DOHH2 (cell line): ENCODE measurements around the gene NR3C2.

Experiments
- H3F3A ChIP-seq: fragments of 200-600 bp; sonication (generic), shearing (Covaris generic); 2 replicates; pipeline ENCODE4 v1.6.0; 2016; ENCODE audit warnings: antibody characterized with exemption, mild to moderate bottlenecking; ENCODE audit not compliant: control insufficient read depth, insufficient read depth
- H3K27ac ChIP-seq: fragments of 200-600 bp; sonication (generic); 2 replicates; pipeline ENCODE4 v1.5.1; 2014; ENCODE audit warnings: low read depth, mild to moderate bottlenecking, low read length, moderate library complexity
- H3K27me3 ChIP-seq: fragments of 200-600 bp; sonication (generic); 2 replicates; pipeline ENCODE4 v1.6.1; 2014; ENCODE audit warnings: mild to moderate bottlenecking, low read length, mixed read lengths; ENCODE audit not compliant: control insufficient read depth
- H3K36me3 ChIP-seq: fragments of 200-600 bp; sonication (generic); 2 replicates; pipeline ENCODE4 v1.6.1; 2014; ENCODE audit warnings: mild to moderate bottlenecking, low read length, moderate library complexity, mixed read lengths; ENCODE audit not compliant: control insufficient read depth
- H3K4me1 ChIP-seq: fragments of 200-600 bp; sonication (generic); 2 replicates; pipeline ENCODE4 v1.6.1; 2014; ENCODE audit warnings: mild to moderate bottlenecking, low read length, mixed read lengths; ENCODE audit not compliant: control insufficient read depth
- H3K4me2 ChIP-seq: fragments of 200-600 bp; sonication (generic); 2 replicates; pipeline ENCODE4 v1.6.0; 2014; ENCODE audit warnings: mild to moderate bottlenecking, low read length, moderate library complexity
- H3K4me3 ChIP-seq: fragments of 200-600 bp; sonication (generic); 2 replicates; pipeline ENCODE4 v1.5.1; 2014; ENCODE audit warnings: mild to moderate bottlenecking, low read length, mixed read lengths
- H3K79me2 ChIP-seq: fragments of 200-600 bp; sonication (generic); 2 replicates; pipeline ENCODE4 v1.6.1; 2014; ENCODE audit warnings: mild to moderate bottlenecking, low read length, mixed read lengths; ENCODE audit not compliant: control insufficient read depth
- H3K9me2 ChIP-seq: fragments of 200-600 bp; sonication (generic); replicated peaks from 2 replicates; pipeline ENCODE4 v1.6.1; 2014; ENCODE audit warnings: mild to moderate bottlenecking, low read length, mixed read lengths; ENCODE audit not compliant: control insufficient read depth
- H3K9me3 ChIP-seq: fragments of 200-600 bp; sonication (generic); 2 replicates; pipeline ENCODE4 v1.6.1; 2014; ENCODE audit warnings: antibody characterized with exemption, low read length, mixed read lengths; ENCODE audit not compliant: control insufficient read depth, insufficient read depth
- H4K20me1 ChIP-seq: fragments of 200-600 bp; sonication (generic); 2 replicates; pipeline ENCODE4 v1.6.0; 2014; ENCODE audit warnings: low read depth, mild to moderate bottlenecking, antibody characterized with exemption, low read length, moderate library complexity; ENCODE audit not compliant: control insufficient read depth, insufficient read depth
- EZH2phosphoT487 ChIP-seq: fragments of 200-600 bp; sonication (generic); IDR thresholded peaks from 2 replicates; pipeline ENCODE4 v1.6.1; 2017; ENCODE audit warnings: borderline replicate concordance, mild to moderate bottlenecking, antibody characterized with exemption, low read length, moderate library complexity, mixed read lengths
- TF ChIP-seq, protein P1 (sequence below): fragments of 200-600 bp; sonication (generic); IDR thresholded peaks from one replicate; pipeline ENCODE4 v1.5.1; 2014; ENCODE audit warnings: antibody characterized with exemption, mild to moderate bottlenecking, low read depth, low read length; ENCODE audit not compliant: poor library complexity, severe bottlenecking

The NR3C2 gene

DNA sequence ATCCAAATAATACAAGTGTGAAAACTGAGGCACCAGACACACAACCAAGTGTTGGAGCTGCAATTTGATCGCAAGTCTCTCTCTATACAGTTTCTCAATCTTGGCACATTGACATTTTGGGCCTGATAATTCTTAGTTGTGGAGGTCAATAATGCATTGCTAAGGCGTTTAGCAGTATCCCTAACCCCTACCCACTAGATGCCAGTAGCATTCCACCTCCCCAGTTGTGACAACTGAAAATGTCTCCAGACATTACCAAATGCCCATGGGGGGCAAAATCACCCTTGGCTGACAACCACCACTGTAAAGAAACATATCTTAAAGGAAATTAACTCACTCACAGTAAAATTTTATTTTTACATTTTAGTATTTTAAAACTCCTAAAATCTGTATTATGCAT, 4.2 kb downstream of the NR3C2 start:
- Histone ChIP-seq H3K27ac (no peak overlapping the region), H3K79me2 (no peaks in the 10 kb centered on the region), H3K36me3 (no peaks in the 10 kb centered on the region), H3K4me2 (no peak overlapping the region), H3F3A (no peaks in the 10 kb centered on the region), H3K27me3 (peaks cover 26% of the 10 kb centered on the region), H4K20me1 (no peaks in the 10 kb centered on the region), H3K4me3 (no peak overlapping the region), H3K9me2 (no peaks in the 10 kb centered on the region), H3K9me3 (no peaks in the 10 kb centered on the region), H3K4me1 (peaks cover 6% of the 10 kb centered on the region)
- TF ChIP-seq EZH2phosphoT487 = no peak

DNA sequence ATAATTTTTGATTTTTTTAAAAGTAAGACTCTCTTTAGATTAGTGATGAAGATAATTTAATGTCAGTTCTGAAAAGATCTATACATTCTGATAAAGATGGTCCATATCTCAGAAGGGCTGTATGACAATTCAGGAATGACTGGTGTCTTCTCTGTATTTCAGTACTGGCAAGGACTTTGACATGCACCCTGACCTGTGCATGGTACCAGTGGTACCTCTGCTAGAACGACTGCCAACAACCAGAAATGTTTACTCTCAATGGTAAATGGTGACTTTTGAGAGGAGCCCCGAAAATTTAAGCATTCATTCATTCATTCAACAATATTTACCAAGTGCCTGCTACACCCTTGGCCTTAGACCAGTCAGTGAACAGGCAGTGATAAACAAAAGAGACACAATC, 4.8 kb downstream of the NR3C2 start:
- no peaks in the 10 kb centered on the region for H3F3A ChIP-seq
- no peak overlapping the region for H3K4me3 ChIP-seq
- H3K27me3 ChIP-seq = peaks cover 25% of the 10 kb centered on the region
- H3K9me3 ChIP-seq = no peaks in the 10 kb centered on the region
- no peaks in the 10 kb centered on the region for H3K9me2 ChIP-seq
- no peaks in the 10 kb centered on the region for H3K36me3 ChIP-seq
- H3K79me2 ChIP-seq = no peaks in the 10 kb centered on the region
- H3K4me1 ChIP-seq = peaks cover 6% of the 10 kb centered on the region
- no peak overlapping the region for H3K27ac ChIP-seq
- H4K20me1 ChIP-seq = no peaks in the 10 kb centered on the region
- no peak overlapping the region for H3K4me2 ChIP-seq
- TF ChIP-seq, protein P1, sequence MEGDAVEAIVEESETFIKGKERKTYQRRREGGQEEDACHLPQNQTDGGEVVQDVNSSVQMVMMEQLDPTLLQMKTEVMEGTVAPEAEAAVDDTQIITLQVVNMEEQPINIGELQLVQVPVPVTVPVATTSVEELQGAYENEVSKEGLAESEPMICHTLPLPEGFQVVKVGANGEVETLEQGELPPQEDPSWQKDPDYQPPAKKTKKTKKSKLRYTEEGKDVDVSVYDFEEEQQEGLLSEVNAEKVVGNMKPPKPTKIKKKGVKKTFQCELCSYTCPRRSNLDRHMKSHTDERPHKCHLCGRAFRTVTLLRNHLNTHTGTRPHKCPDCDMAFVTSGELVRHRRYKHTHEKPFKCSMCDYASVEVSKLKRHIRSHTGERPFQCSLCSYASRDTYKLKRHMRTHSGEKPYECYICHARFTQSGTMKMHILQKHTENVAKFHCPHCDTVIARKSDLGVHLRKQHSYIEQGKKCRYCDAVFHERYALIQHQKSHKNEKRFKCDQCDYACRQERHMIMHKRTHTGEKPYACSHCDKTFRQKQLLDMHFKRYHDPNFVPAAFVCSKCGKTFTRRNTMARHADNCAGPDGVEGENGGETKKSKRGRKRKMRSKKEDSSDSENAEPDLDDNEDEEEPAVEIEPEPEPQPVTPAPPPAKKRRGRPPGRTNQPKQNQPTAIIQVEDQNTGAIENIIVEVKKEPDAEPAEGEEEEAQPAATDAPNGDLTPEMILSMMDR = no peak
- no peak for TF ChIP-seq EZH2phosphoT487

DNA sequence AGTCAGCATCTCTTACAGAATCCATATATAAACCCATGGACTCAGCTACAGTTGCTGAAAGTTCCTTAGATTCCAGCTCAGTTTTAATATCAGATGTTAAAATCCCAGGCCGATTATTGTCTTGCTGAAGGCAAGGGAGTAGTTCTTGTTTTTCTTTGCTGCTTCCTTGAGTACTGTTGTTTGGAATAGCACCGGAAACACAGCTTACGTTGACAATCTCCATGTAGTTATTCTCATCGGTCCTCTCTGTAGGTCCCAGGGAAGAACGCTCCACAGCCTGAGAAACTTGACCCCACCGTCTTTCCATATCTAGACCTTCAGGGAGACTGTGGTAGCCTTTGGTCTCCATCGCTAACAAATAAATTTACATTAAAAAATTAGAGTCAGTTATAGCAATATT, 5.7 kb downstream of the NR3C2 start:
- no peak overlapping the region for H3K4me3 ChIP-seq
- TF ChIP-seq, protein P1 = no peak
- no peaks in the 10 kb centered on the region for H3K9me3 ChIP-seq
- H3K27me3 ChIP-seq = peaks cover 18% of the 10 kb centered on the region
- H3K27ac ChIP-seq = no peak overlapping the region
- H3K9me2 ChIP-seq = no peaks in the 10 kb centered on the region
- H3K4me1 ChIP-seq = no peaks in the 10 kb centered on the region
- H3K79me2 ChIP-seq = no peaks in the 10 kb centered on the region
- no peak overlapping the region for H3K4me2 ChIP-seq
- no peaks in the 10 kb centered on the region for H4K20me1 ChIP-seq
- no peaks in the 10 kb centered on the region for H3F3A ChIP-seq
- no peaks in the 10 kb centered on the region for H3K36me3 ChIP-seq

DNA sequence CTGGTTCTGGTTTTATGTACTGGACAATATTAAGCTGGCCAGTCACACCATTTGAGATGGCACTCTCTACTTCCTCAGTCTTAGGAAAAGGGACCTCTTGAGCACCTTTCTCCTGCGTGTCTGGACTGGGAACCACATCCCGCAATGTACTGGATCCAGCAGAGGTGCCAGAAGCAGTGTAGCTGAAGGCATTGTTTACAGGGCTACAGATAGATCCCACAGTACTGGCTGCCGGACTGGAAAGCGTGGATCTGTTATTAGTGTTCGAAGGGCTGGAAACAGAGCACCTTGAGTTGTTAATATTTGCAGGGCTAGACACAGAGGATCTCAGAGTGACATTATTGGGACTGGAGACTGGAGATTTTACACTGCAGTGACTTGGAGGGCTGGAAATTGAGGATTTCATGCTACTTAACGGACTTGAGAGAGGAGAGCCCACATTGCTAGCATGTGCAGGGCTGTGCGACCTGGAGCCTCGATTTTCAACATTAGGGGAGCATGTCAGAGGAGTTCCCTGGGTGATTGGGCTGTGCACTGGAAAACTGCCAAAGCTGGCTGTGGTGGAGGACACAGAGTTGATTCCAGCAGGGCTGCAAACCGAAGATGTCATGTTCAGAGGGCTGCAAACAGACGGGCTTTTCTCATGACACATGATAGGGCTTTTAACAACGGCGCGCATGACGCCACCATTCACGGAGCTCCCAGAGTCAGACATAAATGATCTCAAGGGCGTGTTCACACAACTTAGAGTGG, 6.4 kb downstream of the NR3C2 start:
- no peak overlapping the region for H3K27ac ChIP-seq
- H3K9me3 ChIP-seq = no peaks in the 10 kb centered on the region
- H3K79me2 ChIP-seq = no peaks in the 10 kb centered on the region
- no peak overlapping the region for H3K4me2 ChIP-seq
- H3K9me2 ChIP-seq = no peaks in the 10 kb centered on the region
- TF ChIP-seq EZH2phosphoT487 = no peak
- TF ChIP-seq, protein P1 = no peak
- H4K20me1 ChIP-seq = no peaks in the 10 kb centered on the region
- H3K36me3 ChIP-seq = no peaks in the 10 kb centered on the region
- H3K4me1 ChIP-seq = no peaks in the 10 kb centered on the region
- H3K4me3 ChIP-seq = no peak overlapping the region
- peaks cover 12% of the 10 kb centered on the region for H3K27me3 ChIP-seq
- H3F3A ChIP-seq = no peaks in the 10 kb centered on the region
